H1 (cell line): ENCODE results near the gene MOB3B.

Experiments used
- CBX5 ChIP-seq: fragments of 300-800, 300-1000 bp; sonication (generic); IDR thresholded peaks from 2 replicates; pipeline ENCODE4 v1.7.1; 2016; ENCODE audit warnings: antibody characterized with exemption, low read length, low read depth
- CTCF ChIP-seq, 3 experiments: IDR thresholded peaks; 1 replicate in 2 of 3; 2 replicates in 1 of 3; pipeline versions ENCODE4 v1.5.1 to v1.6.1; 2011; ENCODE audit warnings: low read length in 3 of 3, mild to moderate bottlenecking in 3 of 3, inconsistent platforms in 2 of 3, low read depth in 1 of 3, moderate library complexity in 1 of 3; ENCODE audit not compliant: insufficient read depth in 1 of 3; ENCODE audit errors: control extremely low read depth in 1 of 3
- EGR1 ChIP-seq: IDR thresholded peaks from 2 replicates; pipeline ENCODE4 v1.6.1; 2011; ENCODE audit warnings: low read depth, low read length, borderline replicate concordance
- EZH2 ChIP-seq: fragments of 200-600 bp; sonication (generic); IDR thresholded peaks from 2 replicates; pipeline ENCODE4 v1.7.1; 2012; ENCODE audit warnings: low read depth, mild to moderate bottlenecking, moderate library complexity, low read length, inconsistent platforms; ENCODE audit not compliant: severe bottlenecking
- POLR2A ChIP-seq, 2 experiments: IDR thresholded peaks; 1 replicate in 1 of 2; 2 replicates in 1 of 2; pipeline ENCODE4 v1.6.1; 2011; ENCODE audit warnings: low read depth in 2 of 2, low read length in 2 of 2, mild to moderate bottlenecking in 2 of 2; ENCODE audit errors: control extremely low read depth in 1 of 2
- POLR2AphosphoS5 ChIP-seq: IDR thresholded peaks from 2 replicates; pipeline ENCODE4 v1.6.1; 2011; ENCODE audit warnings: low read depth, low read length
- RAD21 ChIP-seq, 2 experiments: IDR thresholded peaks in 1 of 2; conservative IDR thresholded peaks in 1 of 2; 2 replicates each; pipeline ENCODE4 v1.6.1; 2011; ENCODE audit warnings: low read depth in 2 of 2, low read length in 2 of 2, improper control_type of control experiment in 1 of 2, inconsistent platforms in 1 of 2, mild to moderate bottlenecking in 1 of 2, moderate library complexity in 1 of 2
- RBBP5 ChIP-seq: IDR thresholded peaks from 2 replicates; pipeline ENCODE4 v1.7.1; 2012; ENCODE audit warnings: low read depth, mild to moderate bottlenecking, inconsistent platforms, low read length, moderate library complexity, borderline replicate concordance
- SP1 ChIP-seq: IDR thresholded peaks from 2 replicates; pipeline ENCODE4 v1.6.1; 2011; ENCODE audit warnings: low read depth, low read length
- TAF7 ChIP-seq: optimal IDR thresholded peaks from 2 replicates; pipeline ENCODE3; 2011; ENCODE audit warnings: low read depth, mild to moderate bottlenecking, inconsistent platforms, low read length, moderate library complexity, borderline replicate concordance

GRCh38 chr9:27496135-27496504, 33.5 kb downstream of the MOB3B start:
- TF ChIP-seq POLR2A (IDR thresholded peaks at IDR 0.05; ENCODE audit: control extremely low read depth in 1 of 2, low read depth in 2 of 2, low read length in 2 of 2) (no peak), EGR1 (no peak), TAF7 (no peak), SP1 (no peak), POLR2AphosphoS5 (no peak), CTCF (IDR thresholded peaks at IDR 0.05; ENCODE audit: control extremely low read depth in 1 of 3, insufficient read depth in 1 of 3, low read depth in 1 of 3, low read length in 3 of 3) (no peak), EZH2 (no peak), RAD21 (IDR thresholded peaks at IDR 0.05 in 1 of 2, conservative IDR thresholded peaks at IDR 0.05 in 1 of 2; ENCODE audit: low read depth in 2 of 2, low read length in 2 of 2) (no peak), CBX5 (no peak), RBBP5 (no peak)
